H1 (cell line): ENCODE measurements around the gene STARD9. TPM values are rescaled to one million over a fixed set of nuclear protein-coding genes. Genes with fewer than 3 reads are reported as not detected.

Experiments
- KDM1A ChIP-seq: fragments of 200-600, 300-600 bp; sonication (generic); IDR thresholded peaks from 2 replicates; pipeline ENCODE4 v1.7.1; 2016; ENCODE audit warnings: mild to moderate bottlenecking, low read length, borderline replicate concordance
- polyA plus RNA-seq, 7 experiments: library from polyadenylated mRNA; depleted of rRNA in 3 of 7; stranded (reverse) in 5 of 7; unstranded in 2 of 7; fragments of >200 nt in 5 of 7; fragments of 200-250 nt in 2 of 7; gene quantifications; 1 replicate in 5 of 7; 2 replicates in 1 of 7; 4 replicates in 1 of 7; pipeline versions ENCODE4 v1.2.1 to v1.2.3, GENCODE V29; 2011 to 2013; ENCODE audit warnings: missing spikeins in 2 of 7, mixed read lengths in 2 of 7
- total RNA-seq: library from RNA; stranded (reverse); fragmentation: NEBNext Ultra II Directional; extraction: Animal tissue kit (Norgen Biotek cat#: 25700); gene quantifications from 2 replicates; pipeline ENCODE4 v1.2.1, GENCODE V29; 2021
- TF ChIP-seq, protein P1 (sequence below): fragments of 300-600 bp; sonication (generic); IDR thresholded peaks from 2 replicates; pipeline ENCODE4 v1.7.1; 2012; ENCODE audit warnings: low read length, moderate library complexity, mild to moderate bottlenecking, inconsistent platforms; ENCODE audit not compliant: insufficient replicate concordance

Gene STARD9
- total and polyA plus RNA-seq, 2 of the 8 experiments (the other 6 are each of a cell fraction or from before 2014, with no cell fraction given) = 2.8 to 7.0 TPM

DNA sequence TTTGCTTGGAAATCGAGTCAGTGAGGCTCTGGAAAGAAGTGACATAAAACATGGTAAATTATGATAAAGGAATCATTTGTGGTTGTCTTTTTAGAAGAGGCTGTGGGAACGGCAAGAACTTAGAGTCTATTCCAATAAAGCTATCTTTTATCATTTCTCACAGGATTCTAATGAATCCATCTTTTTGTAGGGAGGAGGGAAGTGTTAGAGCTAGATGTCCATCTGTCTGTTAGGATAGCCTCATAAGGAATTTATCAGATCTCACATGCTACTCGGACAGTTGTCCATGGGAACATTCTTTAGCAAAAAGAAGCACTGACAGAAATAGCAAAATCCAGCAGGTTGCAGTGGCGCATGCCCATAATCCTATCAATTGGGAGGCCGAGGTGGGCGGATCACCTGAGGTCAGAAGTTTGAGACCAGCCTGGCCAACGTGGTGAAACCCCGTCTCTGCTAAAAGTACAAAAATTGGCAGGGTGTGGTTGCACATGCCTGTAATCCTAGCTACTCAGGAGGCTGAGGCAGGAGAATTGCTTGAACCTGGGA is 37.0 kb downstream of the STARD9 start (continued):
- TF ChIP-seq, protein P1, sequence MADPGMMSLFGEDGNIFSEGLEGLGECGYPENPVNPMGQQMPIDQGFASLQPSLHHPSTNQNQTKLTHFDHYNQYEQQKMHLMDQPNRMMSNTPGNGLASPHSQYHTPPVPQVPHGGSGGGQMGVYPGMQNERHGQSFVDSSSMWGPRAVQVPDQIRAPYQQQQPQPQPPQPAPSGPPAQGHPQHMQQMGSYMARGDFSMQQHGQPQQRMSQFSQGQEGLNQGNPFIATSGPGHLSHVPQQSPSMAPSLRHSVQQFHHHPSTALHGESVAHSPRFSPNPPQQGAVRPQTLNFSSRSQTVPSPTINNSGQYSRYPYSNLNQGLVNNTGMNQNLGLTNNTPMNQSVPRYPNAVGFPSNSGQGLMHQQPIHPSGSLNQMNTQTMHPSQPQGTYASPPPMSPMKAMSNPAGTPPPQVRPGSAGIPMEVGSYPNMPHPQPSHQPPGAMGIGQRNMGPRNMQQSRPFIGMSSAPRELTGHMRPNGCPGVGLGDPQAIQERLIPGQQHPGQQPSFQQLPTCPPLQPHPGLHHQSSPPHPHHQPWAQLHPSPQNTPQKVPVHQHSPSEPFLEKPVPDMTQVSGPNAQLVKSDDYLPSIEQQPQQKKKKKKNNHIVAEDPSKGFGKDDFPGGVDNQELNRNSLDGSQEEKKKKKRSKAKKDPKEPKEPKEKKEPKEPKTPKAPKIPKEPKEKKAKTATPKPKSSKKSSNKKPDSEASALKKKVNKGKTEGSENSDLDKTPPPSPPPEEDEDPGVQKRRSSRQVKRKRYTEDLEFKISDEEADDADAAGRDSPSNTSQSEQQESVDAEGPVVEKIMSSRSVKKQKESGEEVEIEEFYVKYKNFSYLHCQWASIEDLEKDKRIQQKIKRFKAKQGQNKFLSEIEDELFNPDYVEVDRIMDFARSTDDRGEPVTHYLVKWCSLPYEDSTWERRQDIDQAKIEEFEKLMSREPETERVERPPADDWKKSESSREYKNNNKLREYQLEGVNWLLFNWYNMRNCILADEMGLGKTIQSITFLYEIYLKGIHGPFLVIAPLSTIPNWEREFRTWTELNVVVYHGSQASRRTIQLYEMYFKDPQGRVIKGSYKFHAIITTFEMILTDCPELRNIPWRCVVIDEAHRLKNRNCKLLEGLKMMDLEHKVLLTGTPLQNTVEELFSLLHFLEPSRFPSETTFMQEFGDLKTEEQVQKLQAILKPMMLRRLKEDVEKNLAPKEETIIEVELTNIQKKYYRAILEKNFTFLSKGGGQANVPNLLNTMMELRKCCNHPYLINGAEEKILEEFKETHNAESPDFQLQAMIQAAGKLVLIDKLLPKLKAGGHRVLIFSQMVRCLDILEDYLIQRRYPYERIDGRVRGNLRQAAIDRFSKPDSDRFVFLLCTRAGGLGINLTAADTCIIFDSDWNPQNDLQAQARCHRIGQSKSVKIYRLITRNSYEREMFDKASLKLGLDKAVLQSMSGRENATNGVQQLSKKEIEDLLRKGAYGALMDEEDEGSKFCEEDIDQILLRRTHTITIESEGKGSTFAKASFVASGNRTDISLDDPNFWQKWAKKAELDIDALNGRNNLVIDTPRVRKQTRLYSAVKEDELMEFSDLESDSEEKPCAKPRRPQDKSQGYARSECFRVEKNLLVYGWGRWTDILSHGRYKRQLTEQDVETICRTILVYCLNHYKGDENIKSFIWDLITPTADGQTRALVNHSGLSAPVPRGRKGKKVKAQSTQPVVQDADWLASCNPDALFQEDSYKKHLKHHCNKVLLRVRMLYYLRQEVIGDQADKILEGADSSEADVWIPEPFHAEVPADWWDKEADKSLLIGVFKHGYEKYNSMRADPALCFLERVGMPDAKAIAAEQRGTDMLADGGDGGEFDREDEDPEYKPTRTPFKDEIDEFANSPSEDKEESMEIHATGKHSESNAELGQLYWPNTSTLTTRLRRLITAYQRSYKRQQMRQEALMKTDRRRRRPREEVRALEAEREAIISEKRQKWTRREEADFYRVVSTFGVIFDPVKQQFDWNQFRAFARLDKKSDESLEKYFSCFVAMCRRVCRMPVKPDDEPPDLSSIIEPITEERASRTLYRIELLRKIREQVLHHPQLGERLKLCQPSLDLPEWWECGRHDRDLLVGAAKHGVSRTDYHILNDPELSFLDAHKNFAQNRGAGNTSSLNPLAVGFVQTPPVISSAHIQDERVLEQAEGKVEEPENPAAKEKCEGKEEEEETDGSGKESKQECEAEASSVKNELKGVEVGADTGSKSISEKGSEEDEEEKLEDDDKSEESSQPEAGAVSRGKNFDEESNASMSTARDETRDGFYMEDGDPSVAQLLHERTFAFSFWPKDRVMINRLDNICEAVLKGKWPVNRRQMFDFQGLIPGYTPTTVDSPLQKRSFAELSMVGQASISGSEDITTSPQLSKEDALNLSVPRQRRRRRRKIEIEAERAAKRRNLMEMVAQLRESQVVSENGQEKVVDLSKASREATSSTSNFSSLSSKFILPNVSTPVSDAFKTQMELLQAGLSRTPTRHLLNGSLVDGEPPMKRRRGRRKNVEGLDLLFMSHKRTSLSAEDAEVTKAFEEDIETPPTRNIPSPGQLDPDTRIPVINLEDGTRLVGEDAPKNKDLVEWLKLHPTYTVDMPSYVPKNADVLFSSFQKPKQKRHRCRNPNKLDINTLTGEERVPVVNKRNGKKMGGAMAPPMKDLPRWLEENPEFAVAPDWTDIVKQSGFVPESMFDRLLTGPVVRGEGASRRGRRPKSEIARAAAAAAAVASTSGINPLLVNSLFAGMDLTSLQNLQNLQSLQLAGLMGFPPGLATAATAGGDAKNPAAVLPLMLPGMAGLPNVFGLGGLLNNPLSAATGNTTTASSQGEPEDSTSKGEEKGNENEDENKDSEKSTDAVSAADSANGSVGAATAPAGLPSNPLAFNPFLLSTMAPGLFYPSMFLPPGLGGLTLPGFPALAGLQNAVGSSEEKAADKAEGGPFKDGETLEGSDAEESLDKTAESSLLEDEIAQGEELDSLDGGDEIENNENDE = no peak
- TF ChIP-seq KDM1A = no peak
